NT2/D1 (cell line): Measurements from ENCODE around the gene CDH4.
A peak's percentile ranks its signal among the peaks of the same experiment; 100 is the strongest.

ENCODE experiments used
- DNase-seq: peaks from one replicate; pipeline ENCODE4 v3.0.0-alpha.2; 2011; ENCODE audit warnings: low read depth, low spot score
- H3K27me3 ChIP-seq: 2 replicates; pipeline ENCODE4 v1.6.0; 2011; ENCODE audit warnings: mild to moderate bottlenecking; ENCODE audit not compliant: insufficient read length, insufficient read depth
- H3K36me3 ChIP-seq: 2 replicates; pipeline ENCODE4 v1.6.1; 2011; ENCODE audit warnings: mild to moderate bottlenecking, low read length, mixed read lengths; ENCODE audit not compliant: insufficient read depth, insufficient read length
- H3K4me1 ChIP-seq: 2 replicates; pipeline ENCODE4 v1.5.1; 2011; ENCODE audit not compliant: insufficient read depth, insufficient read length
- H3K4me3 ChIP-seq: 2 replicates; pipeline ENCODE4 v1.5.1; 2011; ENCODE audit warnings: low read depth; ENCODE audit not compliant: insufficient read length
- H3K9ac ChIP-seq: 2 replicates; pipeline ENCODE4 v1.6.0; 2011; ENCODE audit warnings: low read depth; ENCODE audit not compliant: insufficient read length
- H3K9me3 ChIP-seq: 2 replicates; pipeline ENCODE4 v1.5.1; 2011; ENCODE audit warnings: mild to moderate bottlenecking, low read length; ENCODE audit not compliant: insufficient read depth
- SUZ12 ChIP-seq: IDR thresholded peaks from 2 replicates; pipeline ENCODE4 v1.6.1; 2011; ENCODE audit not compliant: insufficient read length, insufficient read depth; ENCODE audit errors: extremely low read depth
- YY1 ChIP-seq: IDR thresholded peaks from 2 replicates; pipeline ENCODE4 v1.6.1; 2011; ENCODE audit not compliant: insufficient read length, insufficient read depth
- ZNF274 ChIP-seq: IDR thresholded peaks from 2 replicates; pipeline ENCODE4 v1.6.1; 2011; ENCODE audit warnings: mild to moderate bottlenecking, low read depth, low read length

Gene CDH4

GRCh38 chr20:61948586-61949362 is 696.7 kb downstream of the CDH4 start:
- Histone ChIP-seq H3K9me3 (no peaks in the 10 kb centered on the region), H3K9ac (no peak overlapping the region), H3K4me1 (peaks cover 16% of the 10 kb centered on the region), H3K27me3 (peaks cover 18% of the 10 kb centered on the region), H3K4me3 (no peak overlapping the region), H3K36me3 (no peaks in the 10 kb centered on the region)
- no peak for DNase-seq
- TF ChIP-seq YY1 (no peak), ZNF274 (no peak)

- Histone ChIP-seq H3K27me3 (peaks cover 20% of the 10 kb centered on the region), H3K9me3 (no peaks in the 10 kb centered on the region)
- TF ChIP-seq SUZ12 (no peak), ZNF274 (no peak), YY1 (no peak)
These were observed 697.3 kb downstream of the CDH4 start for GRCh38 chr20:61949363-61949713.

GRCh38 chr20:61949714-61950640 is 697.9 kb downstream of the CDH4 start:
- H3K9ac ChIP-seq, result peak overlapping the region; percentile 32
- DNase-seq, result no peak
- H3K36me3 ChIP-seq, result no peaks in the 10 kb centered on the region
- no peak for TF ChIP-seq SUZ12
- TF ChIP-seq YY1, result no peak
- no peak for TF ChIP-seq ZNF274
- H3K9me3 ChIP-seq, result no peaks in the 10 kb centered on the region
- H3K27me3 ChIP-seq, result peaks cover 24% of the 10 kb centered on the region
- H3K4me3 ChIP-seq, result no peak overlapping the region
- H3K4me1 ChIP-seq, result peaks cover 16% of the 10 kb centered on the region

More at GRCh38 chr20:61949363-61949713, 697.3 kb downstream of the CDH4 start:
- H3K9ac ChIP-seq, result no peak overlapping the region
- DNase-seq, result no peak
- no peaks in the 10 kb centered on the region for H3K36me3 ChIP-seq
- peaks cover 16% of the 10 kb centered on the region for H3K4me1 ChIP-seq
- H3K4me3 ChIP-seq, result no peak overlapping the region

DNA sequence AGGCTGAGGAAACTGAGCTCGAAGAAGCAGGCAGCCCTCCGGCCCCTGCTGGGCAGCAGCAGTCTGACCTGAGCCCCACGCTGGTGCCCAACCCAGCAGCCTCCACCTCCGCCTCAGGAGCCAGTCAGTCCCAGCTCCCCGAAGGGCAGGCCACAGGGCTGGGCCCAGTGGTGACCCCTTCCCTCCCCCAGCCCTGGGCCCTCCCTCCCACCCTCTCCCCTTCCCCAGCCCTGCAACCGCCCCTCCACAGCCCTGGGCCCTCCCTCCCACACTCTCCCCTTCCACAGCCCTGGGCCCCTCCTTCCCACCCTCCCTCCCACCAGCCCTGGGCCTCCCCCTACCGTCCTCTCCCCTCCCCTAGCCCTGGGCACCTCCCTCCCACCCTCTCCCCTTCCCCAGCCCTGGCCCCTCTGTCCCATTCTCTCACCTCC is 698.6 kb downstream of the CDH4 start:
- peaks cover 16% of the 10 kb centered on the region for H3K4me1 ChIP-seq
- TF ChIP-seq ZNF274 (no peak), SUZ12 (no peak), YY1 (no peak)
- DNase-seq, result no peak
- H3K9ac ChIP-seq, result peak overlapping the region; percentile 32
- H3K4me3 ChIP-seq, result no peak overlapping the region
- no peaks in the 10 kb centered on the region for H3K9me3 ChIP-seq
- H3K36me3 ChIP-seq, result no peaks in the 10 kb centered on the region
- peaks cover 24% of the 10 kb centered on the region for H3K27me3 ChIP-seq

GRCh38 chr20:61951695-61952533 is 699.9 kb downstream of the CDH4 start:
- Histone ChIP-seq H3K27me3 (peaks cover 24% of the 10 kb centered on the region), H3K4me1 (peaks cover 16% of the 10 kb centered on the region), H3K36me3 (no peaks in the 10 kb centered on the region), H3K9ac (no peak overlapping the region), H3K4me3 (no peak overlapping the region), H3K9me3 (no peaks in the 10 kb centered on the region)
- peak; percentile 60 for DNase-seq
- TF ChIP-seq SUZ12, result no peak
- no peak for TF ChIP-seq ZNF274
- TF ChIP-seq YY1, result no peak

DNA sequence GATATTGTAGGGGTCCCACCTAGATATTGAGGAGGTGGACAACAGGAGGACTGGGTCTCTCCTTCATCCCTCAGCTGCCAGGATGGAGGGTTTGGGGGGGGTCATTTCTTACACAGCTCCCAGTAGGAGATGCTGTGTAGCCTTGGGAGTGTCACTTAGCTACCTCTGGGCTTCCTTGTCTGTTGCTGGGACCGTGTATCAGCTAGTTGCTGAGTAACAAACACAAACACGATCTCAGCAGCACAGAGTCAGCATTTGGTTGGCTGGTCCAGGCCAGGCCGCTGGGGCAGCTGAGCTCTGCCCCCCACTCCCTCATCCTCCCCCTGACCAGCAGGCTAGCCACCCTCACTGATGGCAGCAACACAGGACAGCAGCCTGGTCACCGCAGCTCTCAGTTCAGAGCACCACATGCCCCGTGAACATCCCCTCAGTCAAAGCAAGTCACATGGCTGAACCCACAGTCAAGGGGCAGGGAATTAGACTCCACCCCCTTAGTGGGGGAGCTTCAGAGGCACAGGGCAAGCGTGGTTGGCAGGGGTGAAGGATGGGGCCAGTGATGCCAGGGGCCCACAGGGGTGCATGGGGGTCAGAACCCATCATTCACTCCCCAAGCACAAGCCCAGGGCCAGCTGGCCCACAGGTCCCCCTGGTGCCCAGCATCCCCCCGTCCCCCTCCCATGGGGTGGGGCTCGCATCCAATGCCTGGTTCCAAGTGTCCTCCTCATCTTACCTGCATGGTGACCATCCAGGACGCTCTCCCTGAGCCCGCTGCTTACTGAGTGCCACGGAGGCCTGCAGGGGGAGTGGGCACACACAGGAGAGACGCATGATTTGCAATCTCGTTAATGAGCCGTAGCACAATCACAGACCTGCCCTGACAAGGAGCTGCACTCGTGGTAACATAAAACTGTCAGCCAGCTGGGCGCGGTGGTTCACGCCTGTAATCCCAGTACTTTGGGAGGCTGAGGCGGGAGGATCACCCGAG is 701.3 kb downstream of the CDH4 start:
- H3K27me3 ChIP-seq, result peaks cover 24% of the 10 kb centered on the region
- DNase-seq, result no peak
- peaks cover 16% of the 10 kb centered on the region for H3K4me1 ChIP-seq
- no peak for TF ChIP-seq YY1
- TF ChIP-seq SUZ12, result no peak
- no peak for TF ChIP-seq ZNF274
- no peak overlapping the region for H3K4me3 ChIP-seq
- no peaks in the 10 kb centered on the region for H3K9me3 ChIP-seq
- no peak overlapping the region for H3K9ac ChIP-seq
- H3K36me3 ChIP-seq, result no peaks in the 10 kb centered on the region
